Ecto neural progenitor cell (in vitro differentiated cells): ENCODE measurements around the gene SLC39A11.

Experiments used
- DNase-seq: peaks from one replicate; pipeline ENCODE4 v3.0.0-alpha.2; 2018; ENCODE audit warnings: low spot score

Gene SLC39A11

GRCh38 chr17:73042809-73043685 lies 49.4 kb downstream of the SLC39A11 start:
- no peak for DNase-seq

- DNase-seq = no peak
Observed at GRCh38 chr17:73042225-73042624, 50.3 kb downstream of the SLC39A11 start.

GRCh38 chr17:73039282-73039681 lies 53.2 kb downstream of the SLC39A11 start:
- DNase-seq = no peak

- no peak for DNase-seq
Observed at GRCh38 chr17:73031472-73031871, 61.0 kb downstream of the SLC39A11 start.

DNA sequence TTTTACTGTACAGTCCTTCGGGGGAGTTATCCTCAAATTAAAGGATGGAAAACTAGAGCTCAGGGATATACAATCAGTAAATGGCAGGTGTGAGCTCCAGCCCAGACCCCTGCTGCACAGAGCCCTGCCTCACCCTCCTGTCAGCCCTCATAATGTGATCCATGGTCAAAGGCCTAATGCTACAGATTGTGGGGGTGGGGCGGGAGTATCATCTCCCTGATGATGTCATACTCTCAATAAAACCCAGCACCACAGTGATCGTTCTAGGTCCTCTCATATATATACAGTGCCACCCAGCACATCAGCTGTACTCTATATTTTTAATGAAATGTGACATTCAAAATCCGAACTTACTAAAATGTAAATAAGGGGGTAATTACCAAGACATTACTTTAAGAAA lies 61.5 kb downstream of the SLC39A11 start:
- DNase-seq = no peak

- no peak for DNase-seq
Observed at GRCh38 chr17:73030501-73030921, 62.0 kb downstream of the SLC39A11 start.

DNA sequence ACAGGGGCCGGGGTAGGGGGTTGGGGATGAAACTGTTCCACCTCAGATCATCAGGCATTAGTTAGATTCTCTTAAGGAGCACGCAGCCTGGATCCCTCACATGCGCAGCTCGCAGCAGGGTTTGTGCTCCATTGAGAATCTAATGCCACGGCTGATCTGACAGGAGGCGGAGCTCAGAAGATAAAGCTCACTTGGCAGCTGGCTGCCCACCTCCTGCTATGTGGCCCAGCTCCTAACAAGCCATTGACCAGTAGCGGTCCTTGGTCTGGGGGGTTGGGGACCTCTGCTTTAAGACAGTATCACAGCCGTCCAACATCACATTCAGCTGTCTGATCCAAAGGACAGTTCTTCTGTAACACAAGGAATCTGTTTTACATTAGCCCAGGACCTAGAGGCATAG lies 62.5 kb downstream of the SLC39A11 start:
- DNase-seq = no peak

- DNase-seq = no peak
Observed at GRCh38 chr17:73029021-73029420, 63.5 kb downstream of the SLC39A11 start.

GRCh38 chr17:73028299-73028755 lies 64.2 kb downstream of the SLC39A11 start:
- no peak for DNase-seq

- DNase-seq = no peak
Observed at GRCh38 chr17:73027130-73027741, 65.3 kb downstream of the SLC39A11 start.

DNA sequence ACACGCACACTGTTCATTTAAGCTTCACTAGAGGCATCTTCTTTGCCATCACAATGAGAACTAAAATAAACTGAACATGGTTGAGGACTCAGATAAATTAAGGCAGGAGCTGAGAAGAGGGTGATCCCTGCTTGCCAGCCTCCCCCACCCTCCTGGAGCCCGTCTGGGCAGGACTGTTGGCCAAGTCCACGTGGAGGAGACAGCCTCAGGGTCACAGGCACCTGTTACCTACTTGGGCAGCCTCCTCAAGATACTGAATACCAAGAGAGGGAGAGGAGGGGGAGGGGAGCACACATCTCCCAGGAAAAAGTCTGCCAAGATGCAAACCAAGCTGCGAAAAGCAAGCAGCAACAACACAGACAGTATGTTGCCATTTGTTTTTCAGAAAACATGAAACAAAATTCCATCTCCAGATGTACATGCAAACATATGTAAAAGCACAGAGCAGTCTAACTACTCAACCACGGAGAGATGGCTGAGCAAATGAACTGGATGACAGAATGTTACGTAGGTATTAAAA lies 67.4 kb downstream of the SLC39A11 start:
- DNase-seq = no peak

GRCh38 chr17:73023759-73024158 lies 68.7 kb downstream of the SLC39A11 start:
- DNase-seq = no peak

DNA sequence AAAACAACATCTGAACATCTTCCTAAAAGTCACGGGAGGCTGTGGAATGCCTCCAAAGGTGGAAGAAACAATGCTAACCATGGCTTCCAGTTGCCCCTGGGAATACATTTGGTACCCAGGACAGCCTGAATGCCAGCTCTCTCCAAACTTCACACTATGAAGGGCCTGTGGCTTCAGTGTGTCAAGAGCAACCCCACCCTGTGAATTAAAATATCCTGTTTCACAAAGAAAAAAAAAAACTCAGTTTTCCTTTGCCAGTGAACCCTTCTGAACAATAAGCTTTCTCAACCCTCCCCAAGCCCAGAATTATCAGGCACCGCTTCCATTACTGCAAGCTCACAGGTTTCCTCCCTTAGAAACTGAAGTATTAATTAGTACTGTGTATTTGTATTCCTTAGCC lies 69.8 kb downstream of the SLC39A11 start:
- DNase-seq = no peak

DNA sequence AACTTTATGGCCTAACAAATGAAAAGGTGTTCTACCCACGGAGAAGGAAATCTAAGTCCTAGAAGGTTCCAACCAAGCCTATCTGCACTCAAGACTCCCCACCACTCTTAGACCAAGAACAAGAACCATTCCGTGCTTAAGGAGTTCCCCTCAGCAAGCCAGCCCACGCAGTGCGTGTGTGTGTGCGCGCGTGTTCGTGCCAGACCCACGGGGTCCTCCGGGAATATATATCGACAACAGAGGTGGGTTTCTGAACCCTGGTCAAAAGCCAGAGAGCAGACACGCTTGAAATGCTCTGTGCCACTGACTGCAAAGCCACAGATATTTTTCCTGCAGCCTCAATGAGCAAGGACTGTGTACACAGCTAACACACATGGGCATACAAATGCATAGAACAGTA lies 70.7 kb downstream of the SLC39A11 start:
- no peak for DNase-seq

GRCh38 chr17:73020110-73020509 lies 72.4 kb downstream of the SLC39A11 start:
- no peak for DNase-seq

DNA sequence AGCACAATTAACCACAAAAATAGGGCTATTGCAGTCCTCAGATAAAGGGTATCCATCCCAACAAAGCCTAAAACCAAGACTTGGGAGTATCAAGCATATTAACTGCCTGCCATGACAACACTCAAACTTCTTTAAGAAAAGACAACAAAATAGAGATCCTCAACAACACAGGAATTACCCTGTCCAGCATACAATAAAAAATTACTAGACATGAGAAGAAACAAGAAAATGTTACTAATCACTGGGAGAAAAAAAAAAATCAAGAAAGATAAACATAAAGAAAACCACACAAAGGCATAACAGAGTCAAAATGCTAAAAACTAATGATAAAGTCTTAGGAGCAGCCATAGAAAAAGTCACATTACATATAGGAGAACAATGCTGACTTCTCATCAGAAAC lies 73.9 kb downstream of the SLC39A11 start:
- DNase-seq = no peak

- DNase-seq = no peak
Observed at GRCh38 chr17:73017658-73018057, 74.8 kb downstream of the SLC39A11 start.

GRCh38 chr17:73015722-73016276 lies 76.7 kb downstream of the SLC39A11 start:
- DNase-seq = no peak

GRCh38 chr17:73013816-73014663 lies 78.4 kb downstream of the SLC39A11 start:
- no peak for DNase-seq

- no peak for DNase-seq
Observed at GRCh38 chr17:73013301-73013700, 79.2 kb downstream of the SLC39A11 start.

GRCh38 chr17:73011016-73011486 lies 81.4 kb downstream of the SLC39A11 start:
- DNase-seq = no peak

DNA sequence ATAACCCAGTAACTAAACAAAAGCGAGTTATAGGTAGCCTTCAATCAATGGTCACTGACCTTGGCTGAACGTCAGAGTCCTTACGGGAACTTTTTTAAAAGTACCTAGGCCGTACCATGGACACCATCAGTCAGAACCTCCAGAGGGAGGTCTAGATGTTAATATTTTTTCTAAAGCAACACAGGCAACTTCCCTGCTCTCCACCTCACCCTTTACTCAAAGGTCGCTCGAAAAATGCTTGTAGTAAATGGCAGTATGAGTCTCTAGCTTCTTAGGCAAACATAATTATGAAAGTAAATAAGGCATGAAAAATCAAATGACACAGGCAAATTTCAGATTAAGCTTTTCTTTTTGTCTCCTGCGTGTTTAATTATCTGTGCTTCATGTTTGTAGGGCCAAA lies 82.1 kb downstream of the SLC39A11 start:
- DNase-seq = no peak
